HL-60 (cell line): ENCODE measurements around the gene CCDC97.

Source experiments
- DNase-seq, 2 experiments: peaks; one replicate each; pipeline ENCODE4 v3.0.0-alpha.2; 2010 to 2020; ENCODE audit warnings: low read depth in 1 of 2, low spot score in 1 of 2
- H3K27ac ChIP-seq: fragments of 250-450 bp; sonication (Bioruptor Pico); replicated peaks from 2 replicates; pipeline ENCODE4 v1.5.1; 2020; ENCODE audit warnings: mild to moderate bottlenecking, moderate library complexity
- H3K27me3 ChIP-seq: fragments of 250-450 bp; sonication (Bioruptor Pico); 2 replicates; pipeline ENCODE4 v1.5.1; 2021; ENCODE audit warnings: mild to moderate bottlenecking, moderate library complexity; ENCODE audit not compliant: insufficient read depth, poor library complexity, severe bottlenecking
- H3K4me3 ChIP-seq: replicated peaks from 2 replicates; pipeline ENCODE4 v1.5.1; 2011; ENCODE audit warnings: mild to moderate bottlenecking, control low read depth, low read length; ENCODE audit not compliant: insufficient read depth
- CTCF ChIP-seq: IDR thresholded peaks from one replicate; pipeline ENCODE4 v1.5.1; 2011; ENCODE audit warnings: low read length, control low read depth, inconsistent platforms; ENCODE audit not compliant: insufficient read depth
- GABPA ChIP-seq: IDR thresholded peaks from 2 replicates; pipeline ENCODE4 v1.6.1; 2012; ENCODE audit warnings: low read depth
- POLR2AphosphoS5 ChIP-seq: IDR thresholded peaks from 2 replicates; pipeline ENCODE4 v1.6.1; 2012; ENCODE audit warnings: low read depth
- REST ChIP-seq: IDR thresholded peaks from 2 replicates; pipeline ENCODE4 v1.6.1; 2012; ENCODE audit warnings: low read depth; ENCODE audit not compliant: insufficient replicate concordance
- SPI1 ChIP-seq: IDR thresholded peaks from 2 replicates; pipeline ENCODE4 v1.6.1; 2012; ENCODE audit warnings: low read depth, mild to moderate bottlenecking, borderline replicate concordance

The CCDC97 gene

GRCh38 chr19:41307954-41308449, 2.0 kb upstream of the CCDC97 start:
- Histone ChIP-seq H3K27ac (peak overlapping the region; percentile 64), H3K4me3 (no peak overlapping the region), H3K27me3 (no peaks in the 10 kb centered on the region)
- TF ChIP-seq CTCF (no peak), POLR2AphosphoS5 (peak; percentile 4; the same call in 1 of the 2 replicates)
- DNase-seq = no peak

GRCh38 chr19:41308450-41309179, 1.4 kb upstream of the CCDC97 start:
- DNase-seq = peak; percentile 62 to 90
- Histone ChIP-seq H3K27me3 (no peaks in the 10 kb centered on the region), H3K27ac (peak overlapping the region; percentile 64), H3K4me3 (no peak overlapping the region)
- TF ChIP-seq POLR2AphosphoS5 (peak; percentile 62), REST (no peak), CTCF (peak; percentile 98), GABPA (no peak), SPI1 (no peak)

GRCh38 chr19:41309180-41310032, 566 bp upstream of the CCDC97 start:
- H3K27me3 ChIP-seq = no peaks in the 10 kb centered on the region
- peak overlapping the region; percentile 67 for H3K4me3 ChIP-seq
- H3K27ac ChIP-seq = peak overlapping the region; percentile 95
- peak in 1 of 2 experiments; percentile 39 for DNase-seq
- TF ChIP-seq REST (no peak), POLR2AphosphoS5 (peak; percentile 51)

GRCh38 chr19:41311072-41311471, 1.1 kb downstream of the CCDC97 start:
- no peak for DNase-seq
- H3K27me3 ChIP-seq = no peaks in the 10 kb centered on the region
- peak overlapping the region; percentile 67 for H3K4me3 ChIP-seq
- peak overlapping the region; percentile 95 for H3K27ac ChIP-seq
- TF ChIP-seq REST = no peak
- no peak for TF ChIP-seq POLR2AphosphoS5
- TF ChIP-seq CTCF = no peak
- TF ChIP-seq GABPA = no peak
- TF ChIP-seq SPI1 = no peak
